ENCODE data around the gene ITPRIP. TPM values are rescaled to one million over a fixed set of nuclear protein-coding genes. Genes with fewer than 3 reads are reported as not detected.

The ITPRIP gene
- total RNA-seq, 1 experiment from 2014 or later, result 22.5 TPM

DNA sequence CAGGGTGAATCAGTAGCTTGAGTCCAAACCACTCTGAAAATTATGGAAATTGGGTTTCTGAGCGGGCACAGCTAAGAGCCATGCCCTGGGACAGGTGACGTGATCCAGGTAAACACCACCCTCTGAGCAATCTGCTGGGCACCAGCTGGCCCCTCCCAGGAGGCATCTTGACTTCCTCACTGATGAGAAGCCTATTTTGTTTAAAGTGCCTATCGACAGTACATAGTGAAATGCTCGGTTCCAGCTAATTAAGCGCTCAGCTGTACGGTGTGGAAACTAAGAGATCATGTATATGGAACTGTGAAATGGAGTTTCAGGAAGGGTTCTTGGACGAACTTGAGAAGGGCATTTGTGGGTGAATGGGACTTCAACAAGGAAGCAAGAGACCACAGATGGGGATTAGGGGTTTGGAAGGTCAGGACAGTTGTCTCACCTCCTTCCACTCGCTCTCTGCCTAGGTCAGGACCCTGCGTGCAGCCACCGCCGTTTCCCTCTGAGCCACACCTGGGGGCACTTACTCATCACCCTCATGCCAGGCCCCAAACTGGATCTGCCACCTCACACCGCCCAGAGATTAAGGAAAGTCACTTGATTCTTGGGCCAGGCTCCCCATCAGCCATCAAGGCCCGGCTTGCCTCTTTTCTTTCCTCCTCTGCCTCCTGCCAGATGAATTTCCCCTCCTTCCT is 3.2 kb downstream of the ITPRIP start:
- H2BK120ac ChIP-seq (ENCODE audit: low read depth, low read length, poor library complexity, severe bottlenecking), result no peak overlapping the region
- Mint-ChIP-seq H3K4me3 (peak overlapping the region in 1 of 2 experiments; percentile 9; a peak in 1 of 5 replicates), H3K9me3 (no peaks in the 10 kb centered on the region), H3K4me1 (peaks cover 71 to 75% of the 10 kb centered on the region in 2 experiments), H3K27ac (peak overlapping the region in 2 of 3 experiments; percentile 70 to 83; a peak in 3 of 7 replicates), H3K27me3 (ENCODE audit: low read depth) (peaks cover 3% of the 10 kb centered on the region; the same call in 1 of the 2 replicates), H3K36me3 (ENCODE audit: insufficient read depth in 1 of 3, low read depth in 3 of 3) (peaks cover 2 to 5% (median 3%) of the 10 kb centered on the region in 3 experiments; a peak in 3 of 7 replicates)
- no peak overlapping the region for H2BK20ac ChIP-seq (ENCODE audit: low read depth, low read length, poor library complexity, severe bottlenecking)
- H3K9me3 ChIP-seq (ENCODE audit: control insufficient read depth, low read depth, low read length), result no peaks in the 10 kb centered on the region
- no peak overlapping the region for H3K9ac ChIP-seq (ENCODE audit: extremely low read depth, insufficient read length, low read length)
- no peak overlapping the region for H2BK12ac ChIP-seq (ENCODE audit: insufficient read length, low read depth, low read length)
- TF ChIP-seq, protein P1, sequence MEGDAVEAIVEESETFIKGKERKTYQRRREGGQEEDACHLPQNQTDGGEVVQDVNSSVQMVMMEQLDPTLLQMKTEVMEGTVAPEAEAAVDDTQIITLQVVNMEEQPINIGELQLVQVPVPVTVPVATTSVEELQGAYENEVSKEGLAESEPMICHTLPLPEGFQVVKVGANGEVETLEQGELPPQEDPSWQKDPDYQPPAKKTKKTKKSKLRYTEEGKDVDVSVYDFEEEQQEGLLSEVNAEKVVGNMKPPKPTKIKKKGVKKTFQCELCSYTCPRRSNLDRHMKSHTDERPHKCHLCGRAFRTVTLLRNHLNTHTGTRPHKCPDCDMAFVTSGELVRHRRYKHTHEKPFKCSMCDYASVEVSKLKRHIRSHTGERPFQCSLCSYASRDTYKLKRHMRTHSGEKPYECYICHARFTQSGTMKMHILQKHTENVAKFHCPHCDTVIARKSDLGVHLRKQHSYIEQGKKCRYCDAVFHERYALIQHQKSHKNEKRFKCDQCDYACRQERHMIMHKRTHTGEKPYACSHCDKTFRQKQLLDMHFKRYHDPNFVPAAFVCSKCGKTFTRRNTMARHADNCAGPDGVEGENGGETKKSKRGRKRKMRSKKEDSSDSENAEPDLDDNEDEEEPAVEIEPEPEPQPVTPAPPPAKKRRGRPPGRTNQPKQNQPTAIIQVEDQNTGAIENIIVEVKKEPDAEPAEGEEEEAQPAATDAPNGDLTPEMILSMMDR (conservative IDR thresholded peaks at IDR 0.05), result no peak
- peaks cover 28% of the 10 kb centered on the region; the same call in 1 of the 2 replicates for H3K4me1 ChIP-seq (ENCODE audit: insufficient read depth, low read length)
- H3K23me2 ChIP-seq (ENCODE audit: insufficient read length, low read depth, low read length, poor library complexity, severe bottlenecking), result peaks cover 12% of the 10 kb centered on the region
- H2AK5ac ChIP-seq (ENCODE audit: insufficient read length, low read length), result no peak overlapping the region
- no peak overlapping the region for H3T11ph ChIP-seq (ENCODE audit: low read length)
- no peaks in the 10 kb centered on the region for H3K27me3 ChIP-seq (ENCODE audit: insufficient read depth, low read length)
- no peak overlapping the region for H4K8ac ChIP-seq (replicated peaks; ENCODE audit: insufficient read length, low read depth, low read length)
- WGBS (ENCODE audit: extremely low coverage, insufficient read length, low lambda C conversion rate), result no CpG with 5 or more reads among the region's 13 CpGs
- no peak overlapping the region for H3K27ac ChIP-seq (ENCODE audit: insufficient read length, low read depth, low read length)
- DNase-seq, result no peak
- no peak overlapping the region for H3K4me2 ChIP-seq (ENCODE audit: insufficient read depth, insufficient read length, low read length)
- no peaks in the 10 kb centered on the region for H3K79me1 ChIP-seq (ENCODE audit: insufficient read depth, low read depth, low read length, poor library complexity, severe bottlenecking)
- no peak overlapping the region for H4K91ac ChIP-seq (ENCODE audit: insufficient read length, low read depth, low read length)
- H3K23ac ChIP-seq (ENCODE audit: insufficient read length, low read depth, low read length), result no peak overlapping the region
- no peak overlapping the region for H3K18ac ChIP-seq (ENCODE audit: insufficient read length, low read depth, low read length)
- H3K4ac ChIP-seq (ENCODE audit: low read depth, low read length), result no peak overlapping the region
- H3K56ac ChIP-seq (ENCODE audit: insufficient read length, low read depth, low read length), result no peak overlapping the region
- no peak overlapping the region for H4K5ac ChIP-seq (ENCODE audit: insufficient read length, low read depth, low read length)
- peaks cover 29% of the 10 kb centered on the region; the same call in 1 of the 2 replicates for H3K79me2 ChIP-seq (ENCODE audit: insufficient read depth, low read length)
- no peak overlapping the region for H3K14ac ChIP-seq (ENCODE audit: insufficient read depth, low read length)
- H2BK5ac ChIP-seq (ENCODE audit: insufficient read length, low read length), result no peak overlapping the region
- no peak overlapping the region for H2BK15ac ChIP-seq (ENCODE audit: low read depth, low read length)
- H2AFZ ChIP-seq (ENCODE audit: low read length), result no peak overlapping the region
- peaks cover 3% of the 10 kb centered on the region for H4K20me1 ChIP-seq (ENCODE audit: control insufficient read depth, insufficient read depth, insufficient read length)
